Measurements from ENCODE around the gene ZNF512B.
"Not testable (repeated sequence)": the region's sequence is repeated elsewhere in the genome, so short reads cannot be mapped to it uniquely, and the experiment has no call there.

The ZNF512B gene

GRCh38 chr20:63920226-63920625, 49.5 kb downstream of the ZNF512B start:
- no peak for DNase-seq (ENCODE audit: low read depth)
- TF ChIP-seq CTCF (IDR thresholded peaks at IDR 0.05; ENCODE audit: control insufficient read depth, insufficient read depth, low read depth, low read length, missing control alignments) = no peak
- H3K4me3 ChIP-seq (ENCODE audit: control insufficient read depth, low read depth, low read length) = no peak overlapping the region

GRCh38 chr20:63919130-63919529, 50.6 kb downstream of the ZNF512B start:
- no peak for TF ChIP-seq CTCF (IDR thresholded peaks at IDR 0.05; ENCODE audit: control insufficient read depth, insufficient read depth, low read depth, low read length, missing control alignments)
- H3K4me3 ChIP-seq (ENCODE audit: control insufficient read depth, low read depth, low read length) = no peak overlapping the region
- no peak for DNase-seq (ENCODE audit: low read depth)

- TF ChIP-seq CTCF (IDR thresholded peaks at IDR 0.05; ENCODE audit: control insufficient read depth, insufficient read depth, low read depth, low read length, missing control alignments) = no peak
- DNase-seq (ENCODE audit: low read depth) = no peak
- no peak overlapping the region for H3K4me3 ChIP-seq (ENCODE audit: control insufficient read depth, low read depth, low read length)
Observed at GRCh38 chr20:63917811-63918210, 51.9 kb downstream of the ZNF512B start.

GRCh38 chr20:63916371-63916939, 53.3 kb downstream of the ZNF512B start:
- DNase-seq (ENCODE audit: low read depth); H3K4me3 ChIP-seq (ENCODE audit: control insufficient read depth, low read depth, low read length): not testable (repeated sequence)

- TF ChIP-seq CTCF (IDR thresholded peaks at IDR 0.05; ENCODE audit: control insufficient read depth, insufficient read depth, low read depth, low read length, missing control alignments) = no peak
- H3K4me3 ChIP-seq (ENCODE audit: control insufficient read depth, low read depth, low read length) = no peak overlapping the region
- DNase-seq (ENCODE audit: low read depth) = no peak
Observed at GRCh38 chr20:63915471-63915870, 54.3 kb downstream of the ZNF512B start.

GRCh38 chr20:63913768-63914167, 56.0 kb downstream of the ZNF512B start:
- no peak overlapping the region for H3K4me3 ChIP-seq (ENCODE audit: control insufficient read depth, low read depth, low read length)
- no peak for DNase-seq (ENCODE audit: low read depth)
- TF ChIP-seq CTCF (IDR thresholded peaks at IDR 0.05; ENCODE audit: control insufficient read depth, insufficient read depth, low read depth, low read length, missing control alignments) = no peak

GRCh38 chr20:63911176-63911575, 58.6 kb downstream of the ZNF512B start:
- no peak overlapping the region for H3K4me3 ChIP-seq (ENCODE audit: control insufficient read depth, low read depth, low read length)
- TF ChIP-seq CTCF (IDR thresholded peaks at IDR 0.05; ENCODE audit: control insufficient read depth, insufficient read depth, low read depth, low read length, missing control alignments) = no peak
- DNase-seq (ENCODE audit: low read depth) = no peak

Data from AG09309 (cell line).